Neuronal stem cell (in vitro differentiated cells): ENCODE results near the gene EXOC3.
"Not testable (repeated sequence)": the region's sequence is repeated elsewhere in the genome, so short reads cannot be mapped to it uniquely, and the experiment has no call there.

Experiments used
- DNase-seq: peaks from one replicate; pipeline ENCODE4 v3.0.0-alpha.2; 2013; ENCODE audit warnings: low spot score
- H2AFZ ChIP-seq: one replicate; pipeline ENCODE4 v1.6.1; 2013; ENCODE audit warnings: mild to moderate bottlenecking, low read length, inconsistent platforms
- H2AK5ac ChIP-seq: 2 replicates; pipeline ENCODE4 v1.6.1; 2013; ENCODE audit warnings: low read depth, mild to moderate bottlenecking, inconsistent platforms, low read length, moderate library complexity, mixed read lengths
- H2BK120ac ChIP-seq: 2 replicates; pipeline ENCODE4 v1.6.1; 2013; ENCODE audit warnings: low read depth, mild to moderate bottlenecking, inconsistent platforms, low read length, moderate library complexity, mixed read lengths
- H2BK12ac ChIP-seq: one replicate; pipeline ENCODE4 v1.6.1; 2013; ENCODE audit warnings: low read length, inconsistent platforms
- H2BK15ac ChIP-seq: 2 replicates; pipeline ENCODE4 v1.6.1; 2013; ENCODE audit warnings: mild to moderate bottlenecking, low read length, inconsistent platforms, mixed read lengths
- H2BK5ac ChIP-seq: one replicate; pipeline ENCODE4 v1.6.1; 2013; ENCODE audit warnings: inconsistent platforms, mild to moderate bottlenecking, low read length, moderate library complexity
- H3K14ac ChIP-seq: one replicate; pipeline ENCODE4 v1.6.1; 2013; ENCODE audit warnings: low read length, inconsistent platforms
- H3K18ac ChIP-seq: 2 replicates; pipeline ENCODE4 v1.6.1; 2013; ENCODE audit warnings: low read length, inconsistent platforms
- H3K23ac ChIP-seq: 2 replicates; pipeline ENCODE4 v1.6.1; 2013; ENCODE audit warnings: low read depth, mild to moderate bottlenecking, mixed read lengths, low read length, inconsistent platforms; ENCODE audit not compliant: poor library complexity
- H3K27ac ChIP-seq: replicated peaks from 3 replicates; pipeline ENCODE4 v1.5.1; 2013; ENCODE audit warnings: low read length, inconsistent platforms
- H3K27me3 ChIP-seq, 3 experiments: 2 replicates each; pipeline ENCODE4 v1.6.1; 2013; ENCODE audit warnings: low read length in 3 of 3, mild to moderate bottlenecking in 2 of 3, inconsistent platforms in 1 of 3, low read depth in 1 of 3, mixed read lengths in 1 of 3, moderate library complexity in 1 of 3; ENCODE audit not compliant: control insufficient read depth in 3 of 3, insufficient read depth in 3 of 3
- H3K36me3 ChIP-seq, 2 donors: replicated peaks in 1 of 2; 2 replicates each; pipeline ENCODE4 v1.6.1; 2013; ENCODE audit warnings: low read length in 2 of 2; ENCODE audit not compliant: control insufficient read depth in 2 of 2, insufficient read depth in 2 of 2
- H3K4ac ChIP-seq: 2 replicates; pipeline ENCODE4 v1.6.1; 2013; ENCODE audit warnings: inconsistent platforms, mild to moderate bottlenecking, low read length, moderate library complexity
- H3K4me1 ChIP-seq, 2 donors: 1 replicate in 1 of 2; 2 replicates in 1 of 2; pipeline ENCODE4 v1.6.1; 2013; ENCODE audit warnings: low read length in 2 of 2, low read depth in 1 of 2; ENCODE audit not compliant: control insufficient read depth in 2 of 2, insufficient read depth in 1 of 2
- H3K4me2 ChIP-seq: one replicate; pipeline ENCODE4 v1.6.1; 2013; ENCODE audit warnings: mild to moderate bottlenecking, low read length, inconsistent platforms; ENCODE audit not compliant: insufficient read depth, poor library complexity, severe bottlenecking
- H3K4me3 ChIP-seq, 2 donors: 2 replicates each; pipeline ENCODE4 v1.5.1; 2013; ENCODE audit warnings: low read length in 2 of 2, mild to moderate bottlenecking in 2 of 2, inconsistent platforms in 1 of 2, moderate library complexity in 1 of 2
- H3K79me1 ChIP-seq: one replicate; pipeline ENCODE4 v1.6.1; 2013; ENCODE audit warnings: low read depth, mild to moderate bottlenecking, inconsistent platforms, low read length, moderate library complexity
- H3K9ac ChIP-seq: one replicate; pipeline ENCODE4 v1.6.1; 2013; ENCODE audit warnings: mild to moderate bottlenecking, low read depth, low read length, inconsistent platforms; ENCODE audit not compliant: poor library complexity
- H3K9me3 ChIP-seq, 2 donors: replicated peaks in 1 of 2; 2 replicates each; pipeline versions ENCODE3 to v1.6.1; 2013; ENCODE audit warnings: low read length in 2 of 2, mild to moderate bottlenecking in 2 of 2, inconsistent platforms in 1 of 2, low read depth in 1 of 2, mixed read lengths in 1 of 2, moderate library complexity in 1 of 2; ENCODE audit not compliant: control insufficient read depth in 2 of 2, insufficient read depth in 1 of 2
- H4K8ac ChIP-seq: one replicate; pipeline ENCODE4 v1.6.1; 2013; ENCODE audit warnings: low read depth, mild to moderate bottlenecking, inconsistent platforms, low read length, moderate library complexity
- H4K91ac ChIP-seq: one replicate; pipeline ENCODE4 v1.6.1; 2013; ENCODE audit warnings: low read length, low read depth, mild to moderate bottlenecking, inconsistent platforms; ENCODE audit not compliant: poor library complexity
- WGBS, 2 donors: extraction: QIAGEN DNeasy Blood & Tissue Kit; methylation state at CpG; one replicate each; pipeline ENCODE4 v1.1.7; 2013; ENCODE audit warnings: missing lambda C conversion rate in 2 of 2, mixed read lengths in 1 of 2; ENCODE audit not compliant: insufficient read length in 2 of 2, insufficient replicate concordance in 1 of 2; ENCODE audit errors: extremely low coverage in 2 of 2; 5-methylcytosine and 5-hydroxymethylcytosine counted together

EXOC3 gene

GRCh38 chr5:485946-486491, 43.0 kb downstream of the EXOC3 start:
- peaks cover 3% of the 10 kb centered on the region for H3K79me1 ChIP-seq
- no peak overlapping the region for H3K9ac ChIP-seq
- no peak overlapping the region for H3K4ac ChIP-seq
- no peak overlapping the region for H3K18ac ChIP-seq
- no peak overlapping the region for H2BK12ac ChIP-seq
- H3K14ac ChIP-seq = no peak overlapping the region
- no peak overlapping the region for H3K4me3 ChIP-seq
- no peak overlapping the region for H4K8ac ChIP-seq
- H2BK120ac ChIP-seq = no peak overlapping the region
- no peak overlapping the region for H3K4me2 ChIP-seq
- H4K91ac ChIP-seq = no peak overlapping the region
- peak overlapping the region; percentile 70 for H2BK5ac ChIP-seq
- no peak overlapping the region for H3K27ac ChIP-seq
- no peaks in the 10 kb centered on the region for H3K9me3 ChIP-seq
- H3K4me1 ChIP-seq = no peaks in the 10 kb centered on the region
- H2AK5ac ChIP-seq = peak overlapping the region; percentile 10
- no peak for DNase-seq
- peaks cover 0 to 17% (median 4%) of the 10 kb centered on the region in 3 experiments for H3K27me3 ChIP-seq
- H2BK15ac ChIP-seq = no peak overlapping the region
- no peak overlapping the region for H3K23ac ChIP-seq
- no peak overlapping the region for H2AFZ ChIP-seq
- WGBS, 2 donors = no CpG with 5 or more reads among the region's 23 CpGs
- no peaks in the 10 kb centered on the region for H3K36me3 ChIP-seq

- not testable (repeated sequence) for H3K4me1 ChIP-seq, H2BK120ac ChIP-seq, H3K36me3 ChIP-seq, H4K8ac ChIP-seq, H3K9me3 ChIP-seq, H3K14ac ChIP-seq, H3K4ac ChIP-seq, H3K18ac ChIP-seq, H2BK15ac ChIP-seq, H3K79me1 ChIP-seq, H3K4me2 ChIP-seq, DNase-seq, H4K91ac ChIP-seq, H3K4me3 ChIP-seq, H3K27ac ChIP-seq, H2AFZ ChIP-seq, H3K9ac ChIP-seq, H3K23ac ChIP-seq, H2BK12ac ChIP-seq
- H2BK5ac ChIP-seq = peak overlapping the region; percentile 70
- no CpG with 5 or more reads among the region's 22 CpGs for WGBS, 2 donors
- H2AK5ac ChIP-seq = peak overlapping the region; percentile 10
- H3K27me3 ChIP-seq = peaks cover 0 to 19% (median 9%) of the 10 kb centered on the region in 3 experiments
These were observed 43.6 kb downstream of the EXOC3 start for GRCh38 chr5:486597-486996.

- Histone ChIP-seq H2BK15ac (no peak overlapping the region), H2AK5ac (peak overlapping the region; percentile 90), H4K8ac (no peak overlapping the region), H3K9me3 (no peaks in the 10 kb centered on the region), H3K36me3 (no peaks in the 10 kb centered on the region), H3K18ac (peak overlapping the region; percentile 71), H3K27me3 (peaks cover 7 to 28% (median 22%) of the 10 kb centered on the region in 3 experiments), H3K9ac (no peak overlapping the region), H3K23ac (peak overlapping the region; percentile 80), H2BK5ac (no peak overlapping the region), H3K79me1 (peaks cover 1% of the 10 kb centered on the region), H2AFZ (no peak overlapping the region), H2BK12ac (no peak overlapping the region), H3K4me2 (no peak overlapping the region), H3K4me3 (no peak overlapping the region), H4K91ac (no peak overlapping the region), H3K4ac (no peak overlapping the region), H3K14ac (peak overlapping the region; percentile 82), H3K4me1 (peaks cover 0 to 2% of the 10 kb centered on the region in 2 donors), H3K27ac (no peak overlapping the region), H2BK120ac (no peak overlapping the region)
- DNase-seq = no peak
- no CpG with 5 or more reads among the region's 33 CpGs for WGBS, 2 donors
These were observed 45.3 kb downstream of the EXOC3 start for GRCh38 chr5:488241-488640.

DNA sequence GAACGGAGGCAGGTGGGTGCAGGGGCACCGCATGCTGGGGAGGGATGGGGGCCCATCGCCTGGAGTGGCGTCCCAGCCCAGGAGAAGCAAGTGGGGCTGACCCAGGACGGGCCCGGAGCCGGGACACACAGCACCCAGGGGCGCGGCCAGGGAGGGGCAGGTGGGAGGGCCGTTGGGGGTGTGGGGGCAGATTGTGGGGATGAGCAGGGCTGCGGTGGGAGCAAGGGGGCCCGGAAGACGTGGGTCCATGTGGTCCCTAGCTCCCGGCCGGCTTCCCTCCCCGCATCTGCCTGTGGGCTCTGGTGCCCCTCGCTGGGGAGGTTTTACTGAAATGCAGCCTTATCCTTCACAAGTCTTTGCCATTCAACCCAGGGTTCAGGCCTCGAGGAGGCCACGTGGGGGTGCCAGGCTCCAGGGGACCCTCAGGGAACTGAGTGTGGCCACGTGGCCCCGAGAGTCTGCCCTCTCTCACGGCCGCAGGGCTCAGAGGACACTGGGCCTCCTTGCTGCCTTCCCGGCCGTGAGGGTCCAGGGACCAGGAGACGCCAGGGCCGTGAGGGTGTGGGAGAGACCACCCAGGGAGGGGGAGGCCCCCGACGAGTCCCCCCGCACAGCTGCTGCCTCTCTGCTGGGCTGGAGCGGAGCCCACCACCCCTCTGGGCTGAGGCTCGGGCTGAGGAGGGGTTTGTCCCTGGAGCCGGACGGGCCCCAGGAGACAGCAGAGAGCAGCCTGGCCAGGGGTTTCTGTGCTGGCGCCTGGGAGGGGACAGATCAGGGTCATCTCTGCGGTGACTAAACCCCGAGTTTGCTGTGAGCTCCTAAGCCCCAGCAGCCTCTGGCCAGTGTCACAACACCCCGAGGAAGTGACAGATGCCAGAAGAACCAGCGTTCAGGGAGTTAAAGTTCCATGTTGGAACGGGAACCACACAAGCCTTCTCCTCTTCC, 46.0 kb downstream of the EXOC3 start:
- WGBS, 2 donors = no CpG with 5 or more reads among the region's 40 CpGs

More for the DNA sequence above, 46.0 kb downstream of the EXOC3 start:
- Histone ChIP-seq H2BK15ac (peak overlapping the region; percentile 17), H3K79me1 (peaks cover 2% of the 10 kb centered on the region), H3K27me3 (peaks cover 14 to 36% (median 30%) of the 10 kb centered on the region in 3 experiments), H3K27ac (no peak overlapping the region), H3K9me3 (no peaks in the 10 kb centered on the region), H4K91ac (no peak overlapping the region), H2BK12ac (peak overlapping the region; percentile 90), H3K23ac (peak overlapping the region; percentile 80), H2AFZ (peak overlapping the region; percentile 22), H3K4me2 (no peak overlapping the region), H3K4ac (no peak overlapping the region), H3K18ac (no peak overlapping the region), H3K4me1 (peaks cover 0 to 2% of the 10 kb centered on the region in 2 donors), H3K9ac (peak overlapping the region; percentile 21), H3K4me3 (no peak overlapping the region), H3K36me3 (no peaks in the 10 kb centered on the region), H2BK120ac (no peak overlapping the region), H4K8ac (no peak overlapping the region), H3K14ac (peak overlapping the region; percentile 82), H2BK5ac (peak overlapping the region; percentile 75), H2AK5ac (peak overlapping the region; percentile 90)
- no peak for DNase-seq
